Liver (tissue), 3 donors: Measurements from ENCODE around the gene OTUD3.

Source experiments
- ATF3 ChIP-seq: IDR thresholded peaks from 2 replicates; pipeline ENCODE4 v1.6.1; 2016; ENCODE audit warnings: antibody characterized with exemption
- CTCF ChIP-seq: fragments of 150-350 bp; IDR thresholded peaks from 2 replicates; pipeline ENCODE4 v1.5.1; 2017; ENCODE audit warnings: improper control_type of control experiment, low read depth, low read length; ENCODE audit not compliant: missing input control
- FOXA1 ChIP-seq: IDR thresholded peaks from 2 replicates; pipeline ENCODE4 v1.6.1; 2016; ENCODE audit warnings: antibody characterized with exemption
- FOXA2 ChIP-seq: IDR thresholded peaks from 2 replicates; pipeline ENCODE4 v1.6.1; 2016; ENCODE audit warnings: antibody characterized with exemption
- GABPA ChIP-seq, 2 donors: IDR thresholded peaks in 1 of 2; conservative IDR thresholded peaks in 1 of 2; 2 replicates each; pipeline ENCODE4 v1.6.1; 2016; ENCODE audit warnings: antibody characterized with exemption in 2 of 2, mild to moderate bottlenecking in 1 of 2, moderate library complexity in 1 of 2
- HNF4A ChIP-seq, 2 donors: conservative IDR thresholded peaks; 2 replicates each; pipeline ENCODE4 v1.6.1; 2016; ENCODE audit warnings: antibody characterized with exemption in 2 of 2, mild to moderate bottlenecking in 2 of 2
- HNF4G ChIP-seq: IDR thresholded peaks from 2 replicates; pipeline ENCODE4 v1.6.1; 2016; ENCODE audit warnings: antibody characterized with exemption
- JUND ChIP-seq, 2 donors: IDR thresholded peaks; 2 replicates each; pipeline ENCODE4 v1.6.1; 2016; ENCODE audit warnings: antibody characterized with exemption in 2 of 2
- MAX ChIP-seq: IDR thresholded peaks from 2 replicates; pipeline ENCODE4 v1.6.1; 2016; ENCODE audit warnings: antibody characterized with exemption
- RAD21 ChIP-seq, 2 donors: IDR thresholded peaks; 2 replicates each; pipeline ENCODE4 v1.6.1; 2016; ENCODE audit warnings: antibody characterized with exemption in 2 of 2, mild to moderate bottlenecking in 2 of 2
- REST ChIP-seq: IDR thresholded peaks from 2 replicates; pipeline ENCODE4 v1.6.1; 2016; ENCODE audit warnings: antibody characterized with exemption, mild to moderate bottlenecking
- SP1 ChIP-seq: IDR thresholded peaks from 2 replicates; pipeline ENCODE4 v1.6.1; 2018; ENCODE audit warnings: antibody characterized with exemption, mild to moderate bottlenecking
- TAF1 ChIP-seq: conservative IDR thresholded peaks from 2 replicates; pipeline ENCODE4 v1.6.1; 2016; ENCODE audit warnings: antibody characterized with exemption, mild to moderate bottlenecking
- YY1 ChIP-seq: IDR thresholded peaks from 2 replicates; pipeline ENCODE4 v1.6.1; 2016; ENCODE audit warnings: antibody characterized with exemption, mild to moderate bottlenecking
- donor health status: healthy.
- donor health status: healthy.

GRCh38 chr1:19923137-19923952 lies 41.1 kb downstream of the OTUD3 start, which contains the start of gene PLA2G2E:
- no peak for TF ChIP-seq CTCF
- TF ChIP-seq SP1, result no peak
- no peak for TF ChIP-seq RAD21 (IDR thresholded peaks at IDR 0.05)
- no peak for TF ChIP-seq GABPA (IDR thresholded peaks at IDR 0.05 in 1 of 2, conservative IDR thresholded peaks at IDR 0.05 in 1 of 2)
- no peak for TF ChIP-seq REST
- no peak for TF ChIP-seq FOXA1
- no peak for TF ChIP-seq YY1
- TF ChIP-seq HNF4G, result no peak
- no peak for TF ChIP-seq ATF3
- no peak for TF ChIP-seq MAX
- TF ChIP-seq TAF1, result no peak
- no peak for TF ChIP-seq FOXA2
- TF ChIP-seq JUND (IDR thresholded peaks at IDR 0.05), result no peak
- TF ChIP-seq HNF4A (conservative IDR thresholded peaks at IDR 0.05), result no peak
